Smooth muscle cell (in vitro differentiated cells): ENCODE measurements around the gene PUS7. TPM values are rescaled to one million over a fixed set of nuclear protein-coding genes. Genes with fewer than 3 reads are reported as not detected.

Source experiments
- DNase-seq: peaks from one replicate; lab custom pipeline; 2025; ENCODE audit not compliant: unreplicated experiment; lab: John Stamatoyannopoulos, UW
- H2AFZ ChIP-seq: fragments of 200-600 bp; sonication (generic); 2 replicates; pipeline ENCODE4 v1.6.0; 2016; ENCODE audit warnings: antibody characterized with exemption, low read depth, mild to moderate bottlenecking
- H3F3A ChIP-seq: fragments of 200-600 bp; sonication (generic); 2 replicates; pipeline ENCODE4 v1.6.0; 2017; ENCODE audit warnings: antibody characterized with exemption, low read depth
- H3K27ac ChIP-seq: fragments of 200-600 bp; sonication (generic); 2 replicates; pipeline ENCODE4 v1.5.1; 2016; ENCODE audit warnings: low read depth, mild to moderate bottlenecking
- H3K27me3 ChIP-seq: fragments of 200-600 bp; sonication (generic); 2 replicates; pipeline ENCODE4 v1.6.1; 2016; ENCODE audit warnings: low read depth, mild to moderate bottlenecking
- H3K36me3 ChIP-seq: fragments of 200-600 bp; sonication (generic); 2 replicates; pipeline ENCODE4 v1.5.1; 2016; ENCODE audit warnings: low read depth
- H3K4me1 ChIP-seq: fragments of 200-600 bp; sonication (generic); 2 replicates; pipeline ENCODE4 v1.5.1; 2016; ENCODE audit warnings: low read depth
- H3K4me2 ChIP-seq: fragments of 200-600 bp; sonication (generic); 2 replicates; pipeline ENCODE4 v1.6.0; 2016; ENCODE audit warnings: mild to moderate bottlenecking
- H3K4me3 ChIP-seq: fragments of 200-600 bp; sonication (generic); 2 replicates; pipeline ENCODE4 v1.5.1; 2016; ENCODE audit warnings: mild to moderate bottlenecking
- H3K79me2 ChIP-seq: fragments of 200-600 bp; sonication (generic); 2 replicates; pipeline ENCODE4 v1.6.0; 2016; ENCODE audit warnings: low read depth, mild to moderate bottlenecking
- H3K9ac ChIP-seq: fragments of 200-600 bp; sonication (generic); 2 replicates; pipeline ENCODE4 v1.6.0; 2016; ENCODE audit warnings: low read depth
- H3K9me3 ChIP-seq: fragments of 200-600 bp; sonication (generic); replicated peaks from 2 replicates; pipeline ENCODE4 v1.5.1; 2016; ENCODE audit warnings: low read depth
- H4K20me1 ChIP-seq: fragments of 200-600 bp; sonication (generic); 2 replicates; pipeline ENCODE4 v1.6.0; 2016; ENCODE audit warnings: low read depth
- WGBS: methylation state at CpG from one replicate; pipeline ENCODE4 v1.1.7; 2016; ENCODE audit warnings: low lambda C conversion rate; 5-methylcytosine and 5-hydroxymethylcytosine counted together
- polyA plus RNA-seq: library from polyadenylated mRNA; unstranded; fragments of >200 nt; fragmentation: Nextera tagmentation; extraction: Ambion mirVana; gene quantifications from 2 replicates; pipeline ENCODE4 v1.2.1, GENCODE V29; 2016
- total RNA-seq: library from RNA; depleted of rRNA; stranded (reverse); fragments of >200 nt; gene quantifications from 2 replicates; pipeline ENCODE4 v1.2.3, GENCODE V29; 2014
- TF ChIP-seq, protein P1 (sequence below): fragments of 200-600 bp; sonication (generic); IDR thresholded peaks from 2 replicates; pipeline ENCODE4 v1.5.1; 2017; ENCODE audit warnings: borderline replicate concordance, mild to moderate bottlenecking, antibody characterized with exemption; ENCODE audit not compliant: insufficient read depth, poor library complexity, severe bottlenecking

The PUS7 gene
- total and polyA plus RNA-seq, 2 experiments from 2014 or later = 6.9 to 8.0 TPM

DNA sequence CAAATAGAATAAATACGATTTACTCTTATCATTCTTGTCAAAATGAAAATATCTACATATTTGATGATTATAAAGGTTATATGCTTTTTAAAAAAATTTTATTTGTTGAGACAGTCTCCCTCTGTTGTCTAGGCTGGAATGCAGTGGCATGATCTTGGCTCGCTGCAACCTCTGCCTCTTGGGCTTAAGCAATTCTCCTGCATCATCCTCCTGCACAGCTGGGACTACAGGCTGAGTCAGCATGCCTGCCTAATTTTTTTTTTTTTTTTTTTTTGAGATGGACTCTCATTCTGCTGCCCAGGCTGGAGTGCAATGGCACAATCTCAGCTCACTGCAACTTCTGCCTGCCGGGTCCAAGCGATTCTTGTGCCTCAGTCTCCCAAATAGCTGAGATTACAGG, 48.9 kb downstream of the PUS7 start:
- no peaks in the 10 kb centered on the region for H3F3A ChIP-seq
- 74% methylated on average over 4 of the region's 4 CpGs for WGBS
- no peak for DNase-seq
- TF ChIP-seq, protein P1, sequence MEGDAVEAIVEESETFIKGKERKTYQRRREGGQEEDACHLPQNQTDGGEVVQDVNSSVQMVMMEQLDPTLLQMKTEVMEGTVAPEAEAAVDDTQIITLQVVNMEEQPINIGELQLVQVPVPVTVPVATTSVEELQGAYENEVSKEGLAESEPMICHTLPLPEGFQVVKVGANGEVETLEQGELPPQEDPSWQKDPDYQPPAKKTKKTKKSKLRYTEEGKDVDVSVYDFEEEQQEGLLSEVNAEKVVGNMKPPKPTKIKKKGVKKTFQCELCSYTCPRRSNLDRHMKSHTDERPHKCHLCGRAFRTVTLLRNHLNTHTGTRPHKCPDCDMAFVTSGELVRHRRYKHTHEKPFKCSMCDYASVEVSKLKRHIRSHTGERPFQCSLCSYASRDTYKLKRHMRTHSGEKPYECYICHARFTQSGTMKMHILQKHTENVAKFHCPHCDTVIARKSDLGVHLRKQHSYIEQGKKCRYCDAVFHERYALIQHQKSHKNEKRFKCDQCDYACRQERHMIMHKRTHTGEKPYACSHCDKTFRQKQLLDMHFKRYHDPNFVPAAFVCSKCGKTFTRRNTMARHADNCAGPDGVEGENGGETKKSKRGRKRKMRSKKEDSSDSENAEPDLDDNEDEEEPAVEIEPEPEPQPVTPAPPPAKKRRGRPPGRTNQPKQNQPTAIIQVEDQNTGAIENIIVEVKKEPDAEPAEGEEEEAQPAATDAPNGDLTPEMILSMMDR = no peak
- no peaks in the 10 kb centered on the region for H3K79me2 ChIP-seq
- H3K4me1 ChIP-seq = no peaks in the 10 kb centered on the region
- no peak overlapping the region for H3K9ac ChIP-seq
- no peaks in the 10 kb centered on the region for H3K27me3 ChIP-seq
- no peaks in the 10 kb centered on the region for H3K36me3 ChIP-seq
- no peak overlapping the region for H3K4me3 ChIP-seq
- no peak overlapping the region for H3K27ac ChIP-seq
- no peak overlapping the region for H2AFZ ChIP-seq
- H4K20me1 ChIP-seq = no peaks in the 10 kb centered on the region
- H3K9me3 ChIP-seq = no peaks in the 10 kb centered on the region
- H3K4me2 ChIP-seq = no peak overlapping the region

DNA sequence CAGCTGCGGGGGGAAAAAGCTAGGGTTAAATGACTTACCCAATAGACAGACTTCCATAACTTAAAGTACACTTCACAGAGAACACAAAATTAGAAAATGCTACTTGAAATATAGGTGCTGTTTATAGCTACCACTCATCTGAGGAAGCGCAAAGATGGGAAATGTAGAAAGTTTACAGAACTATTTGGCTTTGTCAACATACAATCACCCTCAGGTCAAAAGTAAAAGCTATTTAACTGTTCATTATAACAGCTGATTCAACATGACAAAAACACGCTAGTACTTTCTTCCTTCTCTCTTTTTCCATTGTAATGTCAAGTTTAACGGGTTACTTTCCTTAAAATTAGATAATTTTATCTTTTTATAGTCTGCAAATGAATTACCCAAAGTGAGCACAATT, 51.2 kb downstream of the PUS7 start:
- no peak overlapping the region for H3K27ac ChIP-seq
- H3K27me3 ChIP-seq = no peaks in the 10 kb centered on the region
- H3K36me3 ChIP-seq = no peaks in the 10 kb centered on the region
- no peak overlapping the region for H3K4me3 ChIP-seq
- H3K9me3 ChIP-seq = no peaks in the 10 kb centered on the region
- 96% methylated on average over 4 of the region's 4 CpGs for WGBS
- H3F3A ChIP-seq = no peaks in the 10 kb centered on the region
- TF ChIP-seq, protein P1 = no peak
- no peak overlapping the region for H3K9ac ChIP-seq
- H4K20me1 ChIP-seq = no peaks in the 10 kb centered on the region
- DNase-seq = no peak
- H3K4me1 ChIP-seq = no peaks in the 10 kb centered on the region
- H3K79me2 ChIP-seq = no peaks in the 10 kb centered on the region
- H2AFZ ChIP-seq = no peak overlapping the region
- no peak overlapping the region for H3K4me2 ChIP-seq

DNA sequence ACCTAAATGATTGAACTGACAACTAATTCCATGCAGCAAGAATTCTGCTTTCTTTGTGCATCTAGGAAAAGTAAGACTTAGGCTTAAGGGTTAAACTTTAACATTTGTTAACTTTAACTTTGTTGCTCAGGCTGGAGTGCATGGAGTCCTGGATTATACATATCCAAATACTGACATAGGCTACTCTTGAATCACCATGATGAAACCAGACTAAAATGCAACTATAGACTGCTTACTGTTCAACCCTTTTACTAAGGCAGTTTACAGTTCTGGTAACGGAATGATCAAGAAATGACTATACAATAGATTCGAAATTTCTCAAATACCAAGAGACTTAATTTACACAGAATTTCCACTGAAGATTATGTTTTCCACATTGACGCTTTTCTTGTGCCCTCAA, 52.0 kb downstream of the PUS7 start:
- Histone ChIP-seq H3F3A (no peaks in the 10 kb centered on the region), H3K27me3 (no peaks in the 10 kb centered on the region), H3K36me3 (no peaks in the 10 kb centered on the region), H3K4me2 (no peak overlapping the region), H4K20me1 (no peaks in the 10 kb centered on the region), H2AFZ (no peak overlapping the region), H3K27ac (no peak overlapping the region), H3K9me3 (no peaks in the 10 kb centered on the region), H3K4me3 (no peak overlapping the region), H3K79me2 (no peaks in the 10 kb centered on the region), H3K4me1 (no peaks in the 10 kb centered on the region), H3K9ac (no peak overlapping the region)
- TF ChIP-seq, protein P1 = no peak
- WGBS = 93% methylated on average over 3 of the region's 3 CpGs
- no peak for DNase-seq

DNA sequence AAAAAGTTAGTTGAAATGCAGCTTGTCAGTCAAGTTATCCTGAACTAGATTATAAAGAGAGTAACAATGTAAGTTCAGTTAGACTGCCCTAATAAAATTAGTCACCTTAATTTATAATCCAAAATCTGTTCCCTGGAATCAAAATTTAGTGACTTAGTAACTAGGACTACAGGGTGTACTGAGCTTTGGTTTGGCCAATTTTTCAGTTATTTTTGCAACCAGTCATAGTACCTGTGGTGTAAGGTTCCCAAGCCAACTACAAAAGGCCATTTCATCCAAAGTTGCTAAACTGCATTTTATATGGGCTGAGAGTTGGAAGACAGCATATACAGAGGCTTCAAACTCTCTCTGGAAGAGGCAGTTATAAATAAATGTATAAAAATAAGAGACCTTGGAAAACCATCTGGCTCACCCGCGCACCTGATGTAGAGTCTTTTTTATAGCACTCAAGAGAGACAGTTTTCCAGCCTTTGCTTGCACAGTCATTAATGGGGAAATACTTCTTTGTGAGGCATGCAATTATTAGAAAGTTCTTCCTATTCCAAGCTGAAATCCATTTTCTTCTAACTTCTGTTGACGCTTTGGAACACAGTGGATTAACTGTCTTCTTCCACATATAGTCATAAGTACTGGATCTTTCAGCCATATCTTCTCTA, 59.2 kb downstream of the PUS7 start:
- Histone ChIP-seq H3K9me3 (no peaks in the 10 kb centered on the region), H4K20me1 (no peaks in the 10 kb centered on the region), H3K9ac (no peak overlapping the region), H3K4me3 (no peak overlapping the region), H3F3A (no peaks in the 10 kb centered on the region), H3K27me3 (no peaks in the 10 kb centered on the region), H3K4me1 (no peaks in the 10 kb centered on the region), H2AFZ (no peak overlapping the region), H3K36me3 (peaks cover 9% of the 10 kb centered on the region), H3K27ac (no peak overlapping the region), H3K79me2 (no peaks in the 10 kb centered on the region), H3K4me2 (no peak overlapping the region)
- no peak for DNase-seq
- TF ChIP-seq, protein P1 = no peak
- WGBS = 97% methylated on average over 3 of the region's 3 CpGs
